ENCODE results near the gene PCOLCE2. TPM values are rescaled to one million over a fixed set of nuclear protein-coding genes. Genes with fewer than 3 reads are reported as not detected.

PCOLCE2 gene
- total and polyA plus RNA-seq, 2 of the 8 experiments (the other 6 are each of a cell fraction or from before 2014, with no cell fraction given): 11.1 to 12.6 TPM

DNA sequence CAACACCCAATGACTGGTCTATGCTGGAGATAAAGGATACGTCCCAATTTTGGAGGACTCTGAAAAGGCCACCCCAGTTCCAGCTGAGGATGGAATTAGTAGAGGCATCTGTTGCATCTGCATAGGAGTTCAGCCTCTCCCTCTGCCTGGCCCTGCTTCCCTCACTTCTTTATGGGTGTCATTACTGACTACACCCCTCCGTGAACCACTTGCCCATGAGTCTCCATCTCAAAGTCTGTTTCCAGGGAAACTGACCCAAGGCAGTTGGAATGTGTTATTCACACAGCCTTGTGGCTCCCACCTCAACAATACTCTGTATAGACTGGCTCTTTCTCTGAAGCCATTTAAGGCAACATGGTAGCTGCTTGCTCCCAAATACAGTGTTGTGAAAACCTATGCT is 21.4 kb upstream of the PCOLCE2 start:
- Histone ChIP-seq H4K8ac (ENCODE audit: extremely low read depth, insufficient read depth, low read length) (no peak overlapping the region), H3K18ac (ENCODE audit: extremely low read depth, low read length) (no peak overlapping the region), H2BK20ac (ENCODE audit: low read length) (no peak overlapping the region), H3K4me1 (replicated peaks in 1 of 4; ENCODE audit: control insufficient read depth in 3 of 4, insufficient read depth in 4 of 4, low read length in 3 of 4) (no peaks in the 10 kb centered on the region), H4K20me1 (replicated peaks in 1 of 2; ENCODE audit: control insufficient read depth in 1 of 2, insufficient read depth in 2 of 2, low read length in 2 of 2) (no peaks in the 10 kb centered on the region), H2AK5ac (ENCODE audit: low read depth, low read length) (no peak overlapping the region), H3K79me1 (ENCODE audit: low read depth, low read length) (no peaks in the 10 kb centered on the region), H3K9ac (replicated peaks in 1 of 4; ENCODE audit: extremely low read depth in 1 of 4, low read depth in 3 of 4, low read length in 3 of 4) (no peak overlapping the region), H3K23ac (ENCODE audit: insufficient read length) (no peak overlapping the region), H3K9me3 (ENCODE audit: insufficient read depth in 2 of 2, low read depth in 1 of 2, low read length in 1 of 2) (no peaks in the 10 kb centered on the region), H2BK12ac (ENCODE audit: low read depth, low read length) (no peak overlapping the region), H3K14ac (ENCODE audit: insufficient read length) (no peak overlapping the region), H3K27me3 (replicated peaks in 1 of 4; ENCODE audit: control insufficient read depth in 3 of 4, extremely low read depth in 1 of 4, insufficient read depth in 3 of 4, low read length in 3 of 4) (no peaks in the 10 kb centered on the region), H2BK120ac (replicated peaks; ENCODE audit: low read depth, low read length) (no peak overlapping the region), H2AFZ (ENCODE audit: low read length) (no peak overlapping the region), H4K5ac (ENCODE audit: insufficient read length, low read depth, low read length) (no peak overlapping the region), H3K4me3 (ENCODE audit: extremely low read depth in 1 of 4, insufficient read depth in 2 of 4, low read depth in 3 of 4, low read length in 4 of 4) (no peak overlapping the region), H3K27ac (ENCODE audit: low read depth, low read length) (no peak overlapping the region), H4K91ac (replicated peaks; ENCODE audit: insufficient read length, low read length) (no peak overlapping the region), H2BK5ac (ENCODE audit: low read depth, low read length) (no peak overlapping the region), H3K4ac (replicated peaks; ENCODE audit: insufficient read length, low read depth, low read length) (no peak overlapping the region), H3K79me2 (ENCODE audit: control insufficient read depth in 1 of 2, insufficient read depth in 2 of 2, low read length in 2 of 2) (no peaks in the 10 kb centered on the region), H2BK15ac (ENCODE audit: low read length) (no peak overlapping the region), H3K56ac (replicated peaks; ENCODE audit: insufficient read length, low read depth, low read length) (no peak overlapping the region), H3K23me2 (ENCODE audit: low read depth, low read length) (no peaks in the 10 kb centered on the region), H3K36me3 (ENCODE audit: control insufficient read depth in 2 of 4, insufficient read depth in 4 of 4, low read length in 3 of 4) (no peaks in the 10 kb centered on the region), H3K4me2 (ENCODE audit: insufficient read depth in 1 of 2, low read depth in 2 of 2, low read length in 2 of 2) (no peak overlapping the region)
- FAIRE-seq: no peak
- WGBS, 2 experiments (ENCODE audit: extremely low coverage in 1 of 2, insufficient coverage in 1 of 2, insufficient read length in 1 of 2, insufficient replicate concordance in 2 of 2, low coverage in 1 of 2, low lambda C conversion rate in 2 of 2, missing lambda C conversion rate in 1 of 2): 91% methylated on average over 2 of the region's 2 CpGs; no CpG with 5 or more reads in 1 of the 2 experiments
- no peak for DNase-seq (ENCODE audit: low read depth in 1 of 2, low spot score in 2 of 2)
- ChIA-PET CTCF (ENCODE audit: partially characterized antibody) (interaction anchor here (1.0 to 2.7 kb wide), 5 partner anchors 15 to 82 kb away, joined by 3 to 16 read pairs (median 5); no protein-coding TSS in a partner anchor), POLR2A (ENCODE audit: partially characterized antibody) (no interaction called here)
- TF ChIP-seq CEBPB (IDR thresholded peaks at IDR 0.05; ENCODE audit: low read depth, low read length) (no peak), NRF1 (IDR thresholded peaks at IDR 0.05; ENCODE audit: low read depth, low read length) (no peak), YY1 (IDR thresholded peaks at IDR 0.05; ENCODE audit: low read depth, low read length) (no peak), BACH1 (IDR thresholded peaks at IDR 0.05; ENCODE audit: low read length) (no peak), TBP (IDR thresholded peaks at IDR 0.05; ENCODE audit: low read depth, low read length) (no peak)

Data from H1 (cell line).